ENCODE data around the gene ST8SIA2.

GRCh38 chr15:92343924-92344643 lies 49.6 kb upstream of the ST8SIA2 start:
- TF ChIP-seq POLR2AphosphoS5 (IDR thresholded peaks at IDR 0.05; ENCODE audit: low read depth, low read length) (no peak), SIN3A (IDR thresholded peaks at IDR 0.05; ENCODE audit: borderline replicate concordance, insufficient read depth, low read depth, low read length) (no peak)
- TF ChIP-seq, protein P1, sequence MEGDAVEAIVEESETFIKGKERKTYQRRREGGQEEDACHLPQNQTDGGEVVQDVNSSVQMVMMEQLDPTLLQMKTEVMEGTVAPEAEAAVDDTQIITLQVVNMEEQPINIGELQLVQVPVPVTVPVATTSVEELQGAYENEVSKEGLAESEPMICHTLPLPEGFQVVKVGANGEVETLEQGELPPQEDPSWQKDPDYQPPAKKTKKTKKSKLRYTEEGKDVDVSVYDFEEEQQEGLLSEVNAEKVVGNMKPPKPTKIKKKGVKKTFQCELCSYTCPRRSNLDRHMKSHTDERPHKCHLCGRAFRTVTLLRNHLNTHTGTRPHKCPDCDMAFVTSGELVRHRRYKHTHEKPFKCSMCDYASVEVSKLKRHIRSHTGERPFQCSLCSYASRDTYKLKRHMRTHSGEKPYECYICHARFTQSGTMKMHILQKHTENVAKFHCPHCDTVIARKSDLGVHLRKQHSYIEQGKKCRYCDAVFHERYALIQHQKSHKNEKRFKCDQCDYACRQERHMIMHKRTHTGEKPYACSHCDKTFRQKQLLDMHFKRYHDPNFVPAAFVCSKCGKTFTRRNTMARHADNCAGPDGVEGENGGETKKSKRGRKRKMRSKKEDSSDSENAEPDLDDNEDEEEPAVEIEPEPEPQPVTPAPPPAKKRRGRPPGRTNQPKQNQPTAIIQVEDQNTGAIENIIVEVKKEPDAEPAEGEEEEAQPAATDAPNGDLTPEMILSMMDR (IDR thresholded peaks at IDR 0.05): no peak
